HepG2 (cell line): Measurements from ENCODE around the gene A3GALT2.

Experiments
- YY1 ChIP-seq: IDR thresholded peaks from 2 replicates; pipeline ENCODE4 v1.6.1; 2011; ENCODE audit warnings: low read length, low read depth, moderate library complexity, mild to moderate bottlenecking; ENCODE audit not compliant: insufficient read depth, insufficient replicate concordance
- ZMAT5 ChIP-seq: sonication (generic); formaldehyde crosslinking; IDR thresholded peaks from 2 replicates; pipeline ENCODE4 v1.5.0; 2020; ENCODE audit warnings: mild to moderate bottlenecking, low read depth, missing genetic modification reagents, borderline replicate concordance

GRCh38 chr1:33341190-33341589 is 20.3 kb upstream of the A3GALT2 start:
- no peak for TF ChIP-seq YY1
- no peak for TF ChIP-seq ZMAT5 (CRISPR knock-in tag)
